ENCODE data around the gene VAMP3.
A peak's percentile ranks its signal among the peaks of the same experiment; 100 is the strongest.

The VAMP3 gene

GRCh38 chr1:7770997-7771822 lies at the start of gene VAMP3:
TSS of gene VAMP3 (plus strand) at chr1:7771296. CDS start at chr1:7771384, 88 bp downstream.
- DNase-seq (ENCODE audit: low spot score): peak; percentile 96

GRCh38 chr1:7721940-7722669 lies 49.0 kb upstream of the VAMP3 start:
- no peak for DNase-seq (ENCODE audit: low spot score)

- no peak for DNase-seq (ENCODE audit: low spot score)
These were observed 48.5 kb upstream of the VAMP3 start for GRCh38 chr1:7722670-7723012.

- no peak for DNase-seq (ENCODE audit: low spot score)
These were observed 44.5 kb upstream of the VAMP3 start for GRCh38 chr1:7726623-7727022.

GRCh38 chr1:7727809-7728471 lies 43.2 kb upstream of the VAMP3 start:
- DNase-seq (ENCODE audit: low spot score): no peak

GRCh38 chr1:7729761-7730160 lies 41.3 kb upstream of the VAMP3 start:
- no peak for DNase-seq (ENCODE audit: low spot score)

- no peak for DNase-seq (ENCODE audit: low spot score)
These were observed 38.8 kb upstream of the VAMP3 start for GRCh38 chr1:7732331-7732730.

- DNase-seq (ENCODE audit: low spot score): no peak
These were observed 37.8 kb upstream of the VAMP3 start for GRCh38 chr1:7733276-7733675.

GRCh38 chr1:7738044-7738443 lies 33.1 kb upstream of the VAMP3 start:
- no peak for DNase-seq (ENCODE audit: low spot score)

- DNase-seq (ENCODE audit: low spot score): no peak
These were observed 27.8 kb upstream of the VAMP3 start for GRCh38 chr1:7743346-7743745.

GRCh38 chr1:7744882-7745281 lies 26.2 kb upstream of the VAMP3 start:
- DNase-seq (ENCODE audit: low spot score): no peak

GRCh38 chr1:7745783-7746182 lies 25.3 kb upstream of the VAMP3 start:
- DNase-seq (ENCODE audit: low spot score): no peak

- no peak for DNase-seq (ENCODE audit: low spot score)
These were observed 23.5 kb upstream of the VAMP3 start for GRCh38 chr1:7747605-7748004.

GRCh38 chr1:7749126-7749525 lies 22.0 kb upstream of the VAMP3 start:
- no peak for DNase-seq (ENCODE audit: low spot score)

GRCh38 chr1:7751174-7751573 lies 19.9 kb upstream of the VAMP3 start:
- DNase-seq (ENCODE audit: low spot score): no peak

GRCh38 chr1:7752512-7753417 lies 18.3 kb upstream of the VAMP3 start:
- DNase-seq (ENCODE audit: low spot score): peak; percentile 54

GRCh38 chr1:7753641-7754040 lies 17.5 kb upstream of the VAMP3 start:
- DNase-seq (ENCODE audit: low spot score): no peak

GRCh38 chr1:7754234-7754633 lies 16.9 kb upstream of the VAMP3 start:
- no peak for DNase-seq (ENCODE audit: low spot score)

GRCh38 chr1:7755448-7755847 lies 15.6 kb upstream of the VAMP3 start:
- no peak for DNase-seq (ENCODE audit: low spot score)

- no peak for DNase-seq (ENCODE audit: low spot score)
These were observed 10.9 kb upstream of the VAMP3 start for GRCh38 chr1:7760245-7760644.

GRCh38 chr1:7761103-7761502 lies 10.0 kb upstream of the VAMP3 start:
- DNase-seq (ENCODE audit: low spot score): no peak

GRCh38 chr1:7767176-7767575 lies 3.9 kb upstream of the VAMP3 start:
- no peak for DNase-seq (ENCODE audit: low spot score)

Data from D341Med (cell line).